ENCODE results near the gene BID. TPM values are rescaled to one million over a fixed set of nuclear protein-coding genes. Genes with fewer than 3 reads are reported as not detected.

BID gene
- total and polyA plus RNA-seq, 2 of the 4 experiments (the other 2 are of a cell fraction): 69.5 to 240 TPM

DNA sequence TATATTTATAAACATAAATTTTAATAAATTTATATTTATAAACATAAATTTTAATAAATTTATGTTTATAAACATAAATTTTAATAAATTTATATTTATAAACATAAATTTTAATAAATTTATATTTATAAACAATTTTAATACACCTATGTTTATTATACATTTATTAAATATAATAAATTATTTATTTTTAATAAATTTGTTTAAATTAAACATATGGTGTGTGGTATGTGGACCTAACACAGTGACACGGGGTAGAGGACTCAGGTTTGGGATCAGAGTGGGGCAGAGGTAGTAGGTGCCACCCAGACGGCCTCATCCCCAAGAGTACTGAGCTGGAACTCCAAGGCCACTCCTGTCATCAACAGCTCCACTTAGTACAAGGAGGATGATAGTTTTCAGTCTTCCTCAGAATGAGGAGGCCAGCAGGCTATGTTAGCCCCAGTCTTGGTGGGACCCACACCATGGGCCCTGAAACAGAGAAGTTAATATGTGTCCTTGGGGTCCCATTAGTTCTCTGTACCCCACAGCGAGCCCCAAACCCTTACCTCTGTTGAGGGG, 46.7 kb upstream of the BID start:
- POLR2A ChIA-PET (ENCODE audit: unreplicated experiment): no interaction called here
- TF ChIP-seq, protein P1, sequence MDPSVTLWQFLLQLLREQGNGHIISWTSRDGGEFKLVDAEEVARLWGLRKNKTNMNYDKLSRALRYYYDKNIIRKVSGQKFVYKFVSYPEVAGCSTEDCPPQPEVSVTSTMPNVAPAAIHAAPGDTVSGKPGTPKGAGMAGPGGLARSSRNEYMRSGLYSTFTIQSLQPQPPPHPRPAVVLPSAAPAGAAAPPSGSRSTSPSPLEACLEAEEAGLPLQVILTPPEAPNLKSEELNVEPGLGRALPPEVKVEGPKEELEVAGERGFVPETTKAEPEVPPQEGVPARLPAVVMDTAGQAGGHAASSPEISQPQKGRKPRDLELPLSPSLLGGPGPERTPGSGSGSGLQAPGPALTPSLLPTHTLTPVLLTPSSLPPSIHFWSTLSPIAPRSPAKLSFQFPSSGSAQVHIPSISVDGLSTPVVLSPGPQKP (IDR thresholded peaks at IDR 0.05; ENCODE audit: borderline replicate concordance, low read depth, low read length): no peak
- TF ChIP-seq MAZ (IDR thresholded peaks at IDR 0.05; ENCODE audit: borderline replicate concordance, low read depth, low read length): no peak
- TF ChIP-seq CEBPB (IDR thresholded peaks at IDR 0.05; ENCODE audit: low read depth, low read length): no peak
- TF ChIP-seq NFE2L2 (IDR thresholded peaks at IDR 0.05; ENCODE audit: low read depth, low read length): no peak
- TF ChIP-seq BHLHE40 (IDR thresholded peaks at IDR 0.05; ENCODE audit: low read depth, low read length): no peak
- TF ChIP-seq RAD21 (IDR thresholded peaks at IDR 0.05; ENCODE audit: low read length): no peak
- no peak for TF ChIP-seq CHD1 (IDR thresholded peaks at IDR 0.05; ENCODE audit: low read depth, low read length)
- TF ChIP-seq MAFK (IDR thresholded peaks at IDR 0.05; ENCODE audit: low read depth, low read length): no peak
- TF ChIP-seq RCOR1 (IDR thresholded peaks at IDR 0.05; ENCODE audit: insufficient replicate concordance, low read length): no peak
- no peak for TF ChIP-seq SMC3 (IDR thresholded peaks at IDR 0.05; ENCODE audit: low read depth, low read length)
- TF ChIP-seq MXI1 (IDR thresholded peaks at IDR 0.05; ENCODE audit: borderline replicate concordance, low read depth, low read length): no peak
- H3K18ac ChIP-seq (ENCODE audit: low read depth, low read length): no peak overlapping the region

More for the DNA sequence above, 46.7 kb upstream of the BID start:
- Histone ChIP-seq H3K36me3 (ENCODE audit: control insufficient read depth, insufficient read depth, low read length) (peaks cover 27% of the 10 kb centered on the region), H3K4me1 (ENCODE audit: control insufficient read depth, insufficient read depth, low read length) (no peaks in the 10 kb centered on the region), H3K27me3 (ENCODE audit: control insufficient read depth, insufficient read depth, low read length) (no peaks in the 10 kb centered on the region), H3K9ac (ENCODE audit: low read depth, low read length) (no peak overlapping the region), H3K27ac (ENCODE audit: insufficient read depth, low read length) (no peak overlapping the region), H3K56ac (ENCODE audit: extremely low read depth, insufficient read depth, low read length) (no peak overlapping the region), H4K91ac (ENCODE audit: insufficient read depth, low read depth, low read length) (no peak overlapping the region), H4K8ac (ENCODE audit: low read depth in 2 of 2, low read length in 2 of 2) (no peak overlapping the region), H3K9me1 (ENCODE audit: insufficient read depth, low read length) (no peaks in the 10 kb centered on the region), H3K4me2 (ENCODE audit: low read depth, low read length) (no peak overlapping the region), H2AK9ac (replicated peaks; ENCODE audit: low read depth, low read length, poor library complexity) (no peak overlapping the region), H2BK5ac (ENCODE audit: low read depth, low read length, poor library complexity, severe bottlenecking) (no peak overlapping the region), H3K4me3 (ENCODE audit: insufficient read depth, low read depth, low read length) (no peak overlapping the region), H3K9me3 (ENCODE audit: control insufficient read depth, insufficient read depth, low read length) (no peaks in the 10 kb centered on the region), H2AK5ac (ENCODE audit: low read depth, low read length) (no peak overlapping the region), H4K20me1 (ENCODE audit: insufficient read depth, low read length) (no peaks in the 10 kb centered on the region; the same call in 1 of the 2 replicates), H3K79me1 (ENCODE audit: low read depth in 1 of 2, low read length in 2 of 2) (no peaks in the 10 kb centered on the region), H2BK20ac (ENCODE audit: low read depth, low read length) (no peak overlapping the region), H2AFZ (replicated peaks; ENCODE audit: low read length, poor library complexity) (no peak overlapping the region), H3K4ac (ENCODE audit: low read depth, low read length) (no peak overlapping the region), H2BK120ac (ENCODE audit: low read depth, low read length) (no peak overlapping the region), H3K23ac (ENCODE audit: low read depth, low read length) (no peak overlapping the region), H2BK15ac (ENCODE audit: low read depth, low read length) (no peak overlapping the region), H3K14ac (replicated peaks; ENCODE audit: low read depth, low read length) (no peak overlapping the region), H4K5ac (ENCODE audit: low read depth, low read length) (no peak overlapping the region)
- DNase-seq: no peak
- CTCF ChIA-PET: no interaction called here
- BruUV-seq (replicated peaks): no TSS peak
- in situ Hi-C loops (cut with MboI; ENCODE audit: low sequenced_read_pairs): loop anchor here (25.0 kb wide), 1 partner anchor 734 kb away; the partner anchor contains the start of gene IL17RA
- intact Hi-C loops (cut with micrococcal nuclease): no loop called here
- WGBS, 2 experiments (ENCODE audit: extremely low coverage in 2 of 2, insufficient read length in 1 of 2): no CpG with 5 or more reads among the region's 3 CpGs
- no peak for ATAC-seq (ENCODE audit: low read depth)
- dilution Hi-C loops (cut with HindIII; ENCODE audit: low sequenced_read_pairs, unreplicated experiment): no loop called here
